SK-N-SH treated with all-trans-retinoic acid at 6 μM for 48 hours (cell line): Measurements from ENCODE around the gene KRT6B.

Experiments used
- ISL1 ChIP-seq: fragments of 250-450 bp; sonication (Bioruptor Pico); IDR thresholded peaks from 2 replicates; pipeline ENCODE4 v2.1.2; 2022; ENCODE audit warnings: mild to moderate bottlenecking, moderate library complexity
- PATZ1 ChIP-seq: fragments of 250-450 bp; sonication (Bioruptor Pico); IDR thresholded peaks from 2 replicates; pipeline ENCODE4 v1.8.0; 2020; ENCODE audit warnings: mild to moderate bottlenecking, moderate library complexity, borderline replicate concordance
- SNAI2 ChIP-seq: fragments of 250-450 bp; sonication (Bioruptor Pico); IDR thresholded peaks from 2 replicates; pipeline ENCODE4 v1.5.0; 2020; ENCODE audit warnings: mild to moderate bottlenecking, moderate library complexity

- TF ChIP-seq ISL1 (CRISPR knock-in tag) (no peak), SNAI2 (CRISPR knock-in tag) (no peak), PATZ1 (no peak)
Observed at GRCh38 chr12:52436828-52437474, 15.0 kb downstream of the KRT6B start.
